ENCODE results near the gene THSD4. TPM values are rescaled to one million over a fixed set of nuclear protein-coding genes. Genes with fewer than 3 reads are reported as not detected.

THSD4 gene
- total RNA-seq, 1 experiment from 2014 or later, result 65.4 TPM

DNA sequence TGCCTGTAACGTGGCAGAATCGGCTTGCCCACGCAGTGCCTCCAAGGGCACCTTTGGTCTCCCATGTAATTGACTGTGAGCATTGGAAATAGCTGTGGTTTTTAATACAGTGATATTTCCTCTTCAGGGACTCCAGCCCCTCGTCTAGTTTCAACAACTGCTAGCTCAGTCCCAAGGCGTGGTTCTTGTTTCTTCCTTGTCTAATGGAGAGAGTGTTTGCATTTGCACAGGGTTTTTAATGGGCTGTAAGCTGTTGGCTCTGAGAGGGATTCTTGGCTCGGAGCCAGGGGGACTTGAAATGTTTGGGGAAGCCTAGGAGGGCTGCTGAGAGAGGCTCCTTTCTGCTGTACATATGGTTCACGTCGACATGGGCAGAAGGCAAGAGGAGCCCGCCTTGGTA, 86.2 kb downstream of the THSD4 start:
- H3K4me3 ChIP-seq (ENCODE audit: low read depth in 2 of 2, low read length in 2 of 2), result no peak overlapping the region
- BruUV-seq (replicated peaks), result no TSS peak
- no peaks in the 10 kb centered on the region for H3K27me3 ChIP-seq (ENCODE audit: control insufficient read depth, insufficient read depth, low read length)
- peak overlapping the region; percentile 5; the same call in 1 of the 2 replicates for H3K27ac ChIP-seq (ENCODE audit: low read length)
- ChIA-PET POLR2A (no interaction called here), CTCF (no interaction called here)
- intact Hi-C loops (cut with micrococcal nuclease; ENCODE audit: unreplicated experiment), result no loop called here
- DNase-seq (ENCODE audit: low read depth, low spot score) (no peak), ATAC-seq (no peak)
- no peaks in the 10 kb centered on the region for H3K36me3 ChIP-seq (ENCODE audit: control insufficient read depth, insufficient read depth, low read length)
- no peaks in the 10 kb centered on the region for H3K4me1 ChIP-seq (ENCODE audit: control insufficient read depth, insufficient read depth, low read length)
- H3K9me3 ChIP-seq (ENCODE audit: control insufficient read depth, insufficient read depth, low read depth, low read length), result no peaks in the 10 kb centered on the region
- TF ChIP-seq SIN3A (IDR thresholded peaks at IDR 0.05; ENCODE audit: borderline replicate concordance, insufficient read depth, low read depth, low read length) (no peak), REST (IDR thresholded peaks at IDR 0.05; ENCODE audit: insufficient read depth in 1 of 2, low read depth in 2 of 2, low read length in 1 of 2) (no peak), POLR2AphosphoS5 (IDR thresholded peaks at IDR 0.05; ENCODE audit: low read depth, low read length) (no peak), TCF7L2 (IDR thresholded peaks at IDR 0.05; ENCODE audit: low read depth, low read length) (no peak)
- TF ChIP-seq, protein P1, sequence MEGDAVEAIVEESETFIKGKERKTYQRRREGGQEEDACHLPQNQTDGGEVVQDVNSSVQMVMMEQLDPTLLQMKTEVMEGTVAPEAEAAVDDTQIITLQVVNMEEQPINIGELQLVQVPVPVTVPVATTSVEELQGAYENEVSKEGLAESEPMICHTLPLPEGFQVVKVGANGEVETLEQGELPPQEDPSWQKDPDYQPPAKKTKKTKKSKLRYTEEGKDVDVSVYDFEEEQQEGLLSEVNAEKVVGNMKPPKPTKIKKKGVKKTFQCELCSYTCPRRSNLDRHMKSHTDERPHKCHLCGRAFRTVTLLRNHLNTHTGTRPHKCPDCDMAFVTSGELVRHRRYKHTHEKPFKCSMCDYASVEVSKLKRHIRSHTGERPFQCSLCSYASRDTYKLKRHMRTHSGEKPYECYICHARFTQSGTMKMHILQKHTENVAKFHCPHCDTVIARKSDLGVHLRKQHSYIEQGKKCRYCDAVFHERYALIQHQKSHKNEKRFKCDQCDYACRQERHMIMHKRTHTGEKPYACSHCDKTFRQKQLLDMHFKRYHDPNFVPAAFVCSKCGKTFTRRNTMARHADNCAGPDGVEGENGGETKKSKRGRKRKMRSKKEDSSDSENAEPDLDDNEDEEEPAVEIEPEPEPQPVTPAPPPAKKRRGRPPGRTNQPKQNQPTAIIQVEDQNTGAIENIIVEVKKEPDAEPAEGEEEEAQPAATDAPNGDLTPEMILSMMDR (IDR thresholded peaks at IDR 0.05), result no peak
- in situ Hi-C loops (cut with HindIII; ENCODE audit: low pct_unique_long_range_greater_than_20kb, low sequenced_read_pairs), result no loop called here

- ATAC-seq, result no peak
- no peak overlapping the region for H3K4me3 ChIP-seq (ENCODE audit: low read depth in 2 of 2, low read length in 2 of 2)
- H3K9me3 ChIP-seq (ENCODE audit: control insufficient read depth, insufficient read depth, low read depth, low read length), result no peaks in the 10 kb centered on the region
- in situ Hi-C loops (cut with HindIII; ENCODE audit: low pct_unique_long_range_greater_than_20kb, low sequenced_read_pairs), result no loop called here
- BruUV-seq (replicated peaks), result no TSS peak
- no peaks in the 10 kb centered on the region for H3K4me1 ChIP-seq (ENCODE audit: control insufficient read depth, insufficient read depth, low read length)
- ChIA-PET POLR2A (no interaction called here), CTCF (no interaction called here)
- no peak for TF ChIP-seq TCF7L2 (IDR thresholded peaks at IDR 0.05; ENCODE audit: low read depth, low read length)
- TF ChIP-seq, protein P1 (IDR thresholded peaks at IDR 0.05), result no peak
- intact Hi-C loops (cut with micrococcal nuclease; ENCODE audit: unreplicated experiment), result no loop called here
- H3K27ac ChIP-seq (ENCODE audit: low read length), result peak overlapping the region; percentile 15; the same call in 1 of the 2 replicates
- no peak for DNase-seq (ENCODE audit: low read depth, low spot score)
- H3K36me3 ChIP-seq (ENCODE audit: control insufficient read depth, insufficient read depth, low read length), result no peaks in the 10 kb centered on the region
- H3K27me3 ChIP-seq (ENCODE audit: control insufficient read depth, insufficient read depth, low read length), result no peaks in the 10 kb centered on the region
These were observed 87.4 kb downstream of the THSD4 start for GRCh38 chr15:71202712-71203111.
